Prostate gland (tissue), 2 donors: ENCODE data around the gene GLP1R. TPM values are rescaled to one million over a fixed set of nuclear protein-coding genes. Genes with fewer than 3 reads are reported as not detected.

Experiments used
- DNase-seq: peaks from one replicate; pipeline ENCODE4 v3.0.0-alpha.2; 2019; ENCODE audit warnings: low spot score
- H3K27ac ChIP-seq, 2 donors: fragments of 200-600 bp; sonication (generic); 2 replicates each; pipeline ENCODE4 v1.5.1; 2017 to 2019
- H3K27me3 ChIP-seq: fragments of 200-600 bp; sonication (generic); replicated peaks from 2 replicates; pipeline ENCODE4 v1.5.1; 2019; ENCODE audit not compliant: insufficient read depth
- H3K36me3 ChIP-seq, 2 donors: fragments of 200-600 bp; sonication (generic); 1 replicate in 1 of 2; 2 replicates in 1 of 2; pipeline versions ENCODE4 v1.5.1 to v1.8.1; 2017 to 2019
- H3K4me1 ChIP-seq: fragments of 200-600 bp; sonication (generic); replicated peaks from 2 replicates; pipeline ENCODE4 v1.5.1; 2019
- H3K4me3 ChIP-seq, 2 donors: fragments of 200-600 bp; sonication (generic); 2 replicates each; pipeline ENCODE4 v1.5.1; 2017 to 2019
- H3K9me3 ChIP-seq: fragments of 200-600 bp; sonication (generic); 2 replicates; pipeline ENCODE4 v1.5.1; 2017
- CTCF ChIP-seq, 4 experiments: fragments of 200-600 bp in 2 of 4; fragments of 450-650 bp in 2 of 4; sonication (generic) in 2 of 4; IDR thresholded peaks; 1 replicate in 3 of 4; 2 replicates in 1 of 4; pipeline ENCODE4 v1.5.1; 2016 to 2019; ENCODE audit warnings: antibody characterized with exemption in 4 of 4, mild to moderate bottlenecking in 2 of 4, moderate library complexity in 2 of 4
- POLR2A ChIP-seq: fragments of 450-650 bp; IDR thresholded peaks from one replicate; pipeline ENCODE4 v1.6.1; 2016; ENCODE audit warnings: antibody characterized with exemption, mild to moderate bottlenecking
- POLR2AphosphoS5 ChIP-seq: sonication (generic); formaldehyde crosslinking; IDR thresholded peaks from one replicate; pipeline ENCODE4 v1.6.1; 2017; ENCODE audit warnings: antibody characterized with exemption
- WGBS: methylation state at CpG from one replicate; pipeline ENCODE4 v1.1.5; 2018; 5-methylcytosine and 5-hydroxymethylcytosine counted together
- intact Hi-C: fragments of 100-400 bp; cut with DNase I; formaldehyde crosslinking; loops from one replicate; pipeline ENCODE4 v1.14.2; 2022
- total RNA-seq, 2 donors: library from RNA; depleted of rRNA; stranded (reverse); fragments of >200 nt; gene quantifications; one replicate each; pipeline ENCODE4 v1.1.0, GENCODE V29; 2016

Gene GLP1R
- total RNA-seq, 2 donors from 2014 or later, result 0.23 TPM; not detected in 1

- Histone ChIP-seq H3K27me3 (no peaks in the 10 kb centered on the region), H3K4me3 (no peak overlapping the region), H3K4me1 (no peaks in the 10 kb centered on the region), H3K9me3 (no peaks in the 10 kb centered on the region), H3K36me3 (peaks cover 0 to 3% of the 10 kb centered on the region in 2 donors), H3K27ac (no peak overlapping the region)
- intact Hi-C loops, result no loop called here
- 59% methylated on average over 4 of the region's 4 CpGs for WGBS
- TF ChIP-seq POLR2AphosphoS5 (no peak), POLR2A (no peak), CTCF (IDR thresholded peaks at IDR 0.05) (no peak)
- DNase-seq, result no peak
Observed at GRCh38 chr6:39104528-39104927, 55.9 kb downstream of the GLP1R start.

GRCh38 chr6:39107034-39107433 lies 58.5 kb downstream of the GLP1R start:
- no peak for TF ChIP-seq CTCF (IDR thresholded peaks at IDR 0.05)
- no peaks in the 10 kb centered on the region for H3K4me1 ChIP-seq
- intact Hi-C loops, result no loop called here
- H3K9me3 ChIP-seq, result no peaks in the 10 kb centered on the region
- H3K4me3 ChIP-seq, result no peak overlapping the region
- H3K36me3 ChIP-seq, result peaks cover 0 to 3% of the 10 kb centered on the region in 2 donors
- no peaks in the 10 kb centered on the region for H3K27me3 ChIP-seq
- no peak for DNase-seq
- WGBS, result 63% methylated on average over 4 of the region's 4 CpGs
- no peak overlapping the region for H3K27ac ChIP-seq

GRCh38 chr6:39107641-39108040 lies 59.1 kb downstream of the GLP1R start:
- no peaks in the 10 kb centered on the region for H3K4me1 ChIP-seq
- intact Hi-C loops, result no loop called here
- H3K27me3 ChIP-seq, result no peaks in the 10 kb centered on the region
- H3K27ac ChIP-seq, result no peak overlapping the region
- WGBS, result 63% methylated on average over 2 of the region's 2 CpGs
- no peaks in the 10 kb centered on the region for H3K9me3 ChIP-seq
- H3K4me3 ChIP-seq, result no peak overlapping the region
- H3K36me3 ChIP-seq, result peaks cover 0 to 3% of the 10 kb centered on the region in 2 donors
- no peak for DNase-seq
- TF ChIP-seq POLR2A (no peak), POLR2AphosphoS5 (no peak), CTCF (IDR thresholded peaks at IDR 0.05) (no peak)

- no peak for DNase-seq
- WGBS, result 79% methylated on average over 7 of the region's 7 CpGs
- TF ChIP-seq CTCF (IDR thresholded peaks at IDR 0.05) (no peak), POLR2AphosphoS5 (no peak), POLR2A (no peak)
- Histone ChIP-seq H3K27ac (no peak overlapping the region), H3K4me1 (no peaks in the 10 kb centered on the region), H3K27me3 (no peaks in the 10 kb centered on the region), H3K4me3 (no peak overlapping the region), H3K9me3 (no peaks in the 10 kb centered on the region), H3K36me3 (no peaks in the 10 kb centered on the region)
- intact Hi-C loops, result no loop called here
Observed at GRCh38 chr6:39108041-39108839, 59.7 kb downstream of the GLP1R start.

GRCh38 chr6:39111280-39111679 lies 62.7 kb downstream of the GLP1R start:
- WGBS, result 86% methylated on average over 5 of the region's 5 CpGs

More at GRCh38 chr6:39111280-39111679, 62.7 kb downstream of the GLP1R start:
- DNase-seq, result no peak
- intact Hi-C loops, result no loop called here
- no peak overlapping the region for H3K27ac ChIP-seq
- no peak overlapping the region for H3K4me3 ChIP-seq
- H3K4me1 ChIP-seq, result no peaks in the 10 kb centered on the region
- TF ChIP-seq POLR2A, result no peak
- TF ChIP-seq POLR2AphosphoS5, result no peak
- no peak for TF ChIP-seq CTCF (IDR thresholded peaks at IDR 0.05)
- no peaks in the 10 kb centered on the region for H3K27me3 ChIP-seq
- H3K36me3 ChIP-seq, result no peaks in the 10 kb centered on the region
- H3K9me3 ChIP-seq, result no peaks in the 10 kb centered on the region
